SKM-1 (cell line): ENCODE data around the gene DNAJC11.
"Not testable (repeated sequence)": the region's sequence is repeated elsewhere in the genome, so short reads cannot be mapped to it uniquely, and the experiment has no call there.

Experiments
- DNase-seq: peaks from one replicate; lab custom pipeline; 2025; ENCODE audit not compliant: unreplicated experiment; lab: John Stamatoyannopoulos, UW

DNAJC11 gene

GRCh38 chr1:6653436-6654290, 48.0 kb downstream of the DNAJC11 start:
- no peak for DNase-seq

DNA sequence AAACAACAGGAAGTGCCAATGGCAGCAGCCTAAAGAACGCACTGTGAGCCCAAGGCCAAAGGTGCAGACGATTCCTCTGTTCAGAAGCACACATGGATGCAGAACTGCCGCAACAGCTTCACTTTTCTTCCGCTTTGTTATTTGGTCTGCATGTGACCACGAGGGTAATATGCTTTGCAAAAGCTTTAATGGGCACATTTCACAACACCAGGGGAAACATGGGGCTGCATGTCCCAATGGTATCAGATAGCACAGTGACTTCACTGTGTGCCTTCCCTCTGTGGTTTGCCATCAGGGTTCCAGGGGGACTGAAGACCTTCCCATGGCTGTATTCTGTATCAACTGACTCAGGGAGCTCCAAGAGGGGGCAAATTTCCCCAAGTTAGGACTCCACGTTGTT, 48.6 kb downstream of the DNAJC11 start:
- DNase-seq = peak; percentile 37

- DNase-seq = no peak
These were observed 49.7 kb downstream of the DNAJC11 start for GRCh38 chr1:6651909-6652308.

DNA sequence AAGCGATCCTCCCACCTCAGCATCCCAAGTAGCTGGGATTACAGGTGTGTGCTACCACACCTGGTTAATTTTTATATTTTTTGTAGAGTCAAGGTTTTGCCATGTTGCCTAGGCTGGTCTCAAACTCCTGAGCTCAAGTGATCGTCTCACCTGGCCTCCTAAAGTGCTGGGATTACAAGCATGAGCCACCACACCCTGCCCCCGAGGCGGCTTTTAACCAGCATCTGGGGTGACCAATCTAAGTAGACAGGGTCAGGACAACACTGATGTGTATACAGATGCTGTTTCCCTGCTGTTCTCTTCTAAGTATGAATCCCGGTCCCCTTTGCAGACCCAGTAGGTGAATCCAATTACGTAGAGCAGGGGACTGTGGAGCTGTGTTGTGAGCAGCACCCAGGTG, 53.1 kb downstream of the DNAJC11 start:
- no peak for DNase-seq

GRCh38 chr1:6646499-6647148, 55.0 kb downstream of the DNAJC11 start:
- DNase-seq = no peak

- no peak for DNase-seq
These were observed 56.6 kb downstream of the DNAJC11 start for GRCh38 chr1:6645018-6645417.

- DNase-seq = not testable (repeated sequence)
These were observed 60.7 kb downstream of the DNAJC11 start for GRCh38 chr1:6640867-6641266.

- no peak for DNase-seq
These were observed 63.4 kb downstream of the DNAJC11 start for GRCh38 chr1:6638226-6638625.

DNA sequence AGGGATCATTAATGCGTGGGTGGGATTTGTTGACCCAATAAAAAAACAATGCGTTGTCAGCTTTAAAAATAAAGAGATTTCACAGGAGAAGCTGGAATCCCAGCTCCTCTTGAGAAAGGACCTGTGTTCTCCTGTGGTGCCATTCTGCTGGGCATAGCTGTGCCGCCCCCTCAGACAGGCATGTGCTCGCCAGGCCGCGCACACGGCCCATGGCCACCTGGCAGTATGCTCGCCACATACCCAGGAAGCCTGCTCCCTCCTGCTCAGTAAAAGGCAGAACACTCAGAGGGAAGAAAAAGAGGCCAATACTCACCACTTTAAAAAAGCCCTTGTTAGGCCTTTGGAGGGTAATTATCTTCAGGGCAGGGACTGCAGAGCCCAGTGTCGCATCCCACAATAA, 63.8 kb downstream of the DNAJC11 start:
- no peak for DNase-seq

GRCh38 chr1:6636778-6637177, 64.8 kb downstream of the DNAJC11 start:
- not testable (repeated sequence) for DNase-seq

DNA sequence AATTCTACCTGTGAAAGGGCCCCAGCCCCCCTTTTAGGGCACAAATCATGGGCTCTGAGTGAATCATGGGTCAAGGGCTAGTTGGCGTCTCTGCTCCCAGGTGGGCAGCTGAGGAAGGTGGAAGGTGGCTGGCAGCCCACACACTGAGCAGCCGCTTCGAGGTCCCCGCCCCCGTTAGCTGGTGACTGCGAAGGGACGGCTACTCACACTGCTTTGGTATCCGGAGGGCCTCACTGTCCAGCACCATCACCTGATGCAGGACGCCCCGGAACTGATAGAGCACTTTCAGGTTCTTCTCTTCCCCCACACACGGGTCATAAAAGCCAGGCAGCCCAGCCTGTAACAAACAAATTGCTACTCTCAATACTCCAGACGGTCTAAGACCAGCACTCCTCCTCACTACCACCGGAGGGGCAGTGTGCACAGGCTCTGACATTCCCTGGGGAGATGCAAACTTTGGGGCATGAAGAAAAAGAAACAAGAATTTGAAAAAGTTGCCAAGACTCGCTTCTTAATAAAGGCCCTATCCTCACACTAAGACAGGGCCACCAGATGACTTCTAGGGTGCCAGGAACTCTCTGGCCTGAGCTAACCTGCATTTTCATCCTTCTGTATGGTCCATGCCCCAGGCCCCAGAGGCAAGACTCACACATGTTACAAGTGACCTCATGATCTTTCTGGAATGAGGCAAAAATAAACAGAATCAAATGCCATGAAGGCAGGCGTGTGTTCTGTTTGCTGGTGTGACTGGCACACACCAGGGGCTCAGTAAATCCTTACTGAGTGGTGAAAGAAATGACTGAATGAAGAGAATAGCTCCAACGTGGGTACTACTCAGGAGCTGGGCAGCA, 65.5 kb downstream of the DNAJC11 start:
- no peak for DNase-seq

DNA sequence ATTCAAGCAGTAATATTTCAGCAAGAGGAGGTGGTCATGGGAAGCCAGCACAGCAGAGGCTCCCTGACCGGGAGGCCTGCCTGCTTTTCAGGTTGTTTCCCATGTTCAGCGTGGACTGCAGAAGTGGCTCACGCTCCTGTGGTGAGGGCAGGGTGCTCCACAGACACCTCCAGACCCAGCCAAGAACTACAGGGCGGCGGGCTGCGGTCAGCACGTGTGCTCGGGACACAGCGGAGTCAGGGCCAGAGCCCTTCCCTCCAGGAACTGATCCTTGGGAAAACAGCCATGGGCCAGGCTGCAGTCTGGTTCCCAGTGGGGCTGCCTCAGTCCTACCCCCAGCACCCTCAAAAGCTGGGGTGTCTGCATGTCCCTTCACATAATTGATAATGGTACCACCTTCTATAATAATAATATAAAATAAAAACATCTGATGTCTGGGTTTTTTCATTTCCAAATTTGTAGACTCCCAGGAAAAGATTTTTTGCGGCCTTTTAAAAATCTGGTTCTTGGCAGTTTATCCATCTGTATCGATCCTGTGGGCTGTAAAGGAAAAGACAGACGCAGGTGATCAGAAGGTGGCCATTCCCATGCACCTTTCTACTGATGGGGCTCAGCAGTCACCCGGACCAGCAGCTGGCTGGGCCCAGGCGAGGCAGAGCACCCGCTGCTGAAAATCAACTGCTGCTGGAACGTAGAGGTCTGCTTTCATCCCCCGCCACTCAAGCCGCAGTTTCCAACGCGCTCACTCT, 66.3 kb downstream of the DNAJC11 start:
- DNase-seq = no peak

GRCh38 chr1:6634371-6635052, 67.1 kb downstream of the DNAJC11 start:
- DNase-seq = no peak

DNA sequence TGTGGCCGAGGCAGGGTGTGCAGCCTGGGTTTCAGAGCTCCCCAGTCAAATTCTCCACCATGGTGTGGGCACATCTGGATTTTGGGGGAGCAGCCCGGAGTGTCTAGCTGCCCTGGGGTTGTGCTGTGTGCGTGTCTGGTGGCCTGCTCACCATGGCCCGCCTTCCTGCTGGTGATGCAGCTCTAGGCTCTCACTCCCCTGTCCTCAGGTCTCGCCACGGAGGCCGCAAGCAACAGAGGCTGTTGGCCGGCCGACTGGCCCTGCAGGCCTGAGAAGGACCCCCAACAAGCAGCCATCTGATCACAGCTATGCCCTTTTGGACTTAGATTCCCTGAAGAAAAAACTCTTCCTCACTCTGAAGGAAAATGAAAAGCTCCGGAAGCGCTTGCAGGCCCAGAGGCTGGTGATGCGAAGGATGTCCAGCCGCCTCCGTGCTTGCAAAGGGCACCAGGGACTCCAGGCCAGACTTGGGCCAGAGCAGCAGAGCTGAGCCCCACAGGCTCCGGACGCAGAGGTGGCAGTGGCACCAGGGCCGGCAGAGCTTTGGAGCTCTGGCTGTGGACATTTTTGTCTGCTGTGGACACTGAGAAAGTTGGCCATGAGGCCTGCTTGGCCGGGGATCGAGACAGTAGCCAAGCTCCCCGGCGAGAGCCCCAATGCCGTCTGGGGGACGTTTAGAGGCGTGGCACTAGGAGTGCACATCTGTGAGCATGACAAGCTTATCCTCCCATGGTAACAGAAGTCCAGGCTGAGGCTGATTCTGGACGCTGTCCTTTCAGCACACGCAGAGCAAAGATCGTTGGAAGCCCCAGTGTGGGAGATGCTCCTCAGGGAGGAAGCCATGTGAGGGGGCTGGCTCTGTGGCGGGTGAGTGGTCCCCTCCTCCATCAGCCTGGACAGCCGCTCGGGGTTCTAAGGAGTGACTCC, 68.8 kb downstream of the DNAJC11 start:
- DNase-seq = no peak

GRCh38 chr1:6631058-6631457, 70.6 kb downstream of the DNAJC11 start:
- DNase-seq = no peak

DNA sequence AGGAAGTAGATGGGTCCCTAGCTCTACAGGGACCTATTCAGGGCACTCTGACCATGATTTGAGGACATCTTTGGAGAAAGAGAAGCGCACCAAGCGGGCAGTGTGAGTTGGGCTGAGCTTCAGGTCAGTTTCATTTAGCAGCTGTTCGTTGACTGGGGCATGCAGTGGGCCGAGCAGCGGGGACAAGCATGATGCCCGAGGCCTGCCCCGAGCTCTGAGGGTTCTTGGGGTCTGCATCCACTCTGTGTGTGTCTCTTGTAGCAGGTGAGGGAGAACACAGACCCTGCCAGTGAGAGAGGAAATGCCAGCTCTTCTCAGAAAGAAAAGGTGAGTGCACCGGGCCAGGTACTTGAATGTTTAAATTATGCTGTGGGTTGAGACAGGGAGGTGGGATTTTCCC, 71.6 kb downstream of the DNAJC11 start:
- DNase-seq = no peak

DNA sequence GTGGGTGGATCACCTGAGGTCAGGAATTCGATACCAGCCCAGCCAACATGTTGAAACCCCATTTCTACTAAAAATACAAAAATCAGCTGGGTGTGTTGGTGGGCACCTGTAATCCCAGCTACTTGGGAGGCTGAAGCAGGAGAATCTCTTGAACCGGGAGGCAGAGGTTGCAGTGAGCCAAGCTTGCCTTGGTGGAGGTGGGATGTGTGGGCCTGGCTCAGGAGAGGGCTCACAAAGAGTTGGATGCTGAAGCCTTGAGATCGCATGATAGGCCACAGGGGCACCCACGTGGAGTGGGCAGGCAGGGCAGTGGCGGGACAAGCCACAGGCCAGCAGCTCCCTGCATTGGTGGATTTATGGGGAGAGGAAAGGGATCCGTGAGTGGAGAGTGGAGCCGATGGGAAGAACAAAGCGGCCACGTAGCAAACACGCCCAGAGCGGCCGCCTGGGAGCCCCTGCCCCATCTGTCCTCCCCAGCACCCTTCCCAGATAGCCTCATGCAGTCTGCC, 72.6 kb downstream of the DNAJC11 start:
- no peak for DNase-seq

DNA sequence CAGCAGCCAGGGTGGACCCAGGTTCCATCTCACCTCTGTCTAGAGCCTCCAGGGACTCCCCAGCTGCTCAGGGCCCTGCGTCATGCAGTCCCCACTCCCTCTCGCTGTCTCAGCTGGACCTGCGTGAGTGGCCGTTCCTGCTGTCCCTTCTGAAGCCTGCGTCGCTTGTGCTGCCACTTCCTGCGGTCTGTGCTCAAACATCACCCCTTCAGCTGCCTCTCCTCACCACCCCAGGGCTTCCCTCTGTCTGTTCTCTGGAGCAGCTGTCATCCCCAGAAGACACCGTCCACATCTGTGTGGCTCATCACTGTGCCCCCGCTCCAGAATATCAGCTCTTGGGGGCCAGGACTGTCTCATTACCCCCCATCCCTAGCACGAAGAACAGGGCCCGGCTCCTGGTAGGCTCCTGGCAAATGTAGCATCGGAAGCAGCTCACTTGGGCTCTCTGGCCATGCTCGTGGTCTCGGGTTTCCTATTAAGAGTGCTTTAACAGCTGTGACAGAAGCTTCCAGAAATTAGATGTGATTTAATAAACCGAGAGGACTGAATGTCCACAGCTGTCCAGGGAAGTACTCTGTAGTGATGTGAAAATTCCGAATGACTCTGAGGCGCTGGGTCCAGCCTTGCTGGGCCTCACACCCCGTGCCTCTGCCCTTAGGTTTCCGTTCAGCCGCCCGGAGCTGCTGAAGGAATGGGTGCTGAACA, 73.6 kb downstream of the DNAJC11 start:
- no peak for DNase-seq
